ENCODE results near the gene ELF2.

ELF2 gene

GRCh38 chr4:139099366-139099982 lies 77.5 kb downstream of the ELF2 start (continued):
- TF ChIP-seq CTCF (tag by site-specific recombination; IDR thresholded peaks at IDR 0.05) = 0 out of 2 replicates have a peak, but pooled peaks have one; percentile 47
- TF ChIP-seq ZNF449 (tag by site-specific recombination; IDR thresholded peaks at IDR 0.05) = no peak
- TF ChIP-seq ZNF518A (tag by site-specific recombination; conservative IDR thresholded peaks at IDR 0.05; ENCODE audit: low read depth) = no peak
- no peak for TF ChIP-seq ZNF211 (tag by site-specific recombination; IDR thresholded peaks at IDR 0.05; ENCODE audit: low read depth)

GRCh38 chr4:139092271-139092670 lies 84.7 kb downstream of the ELF2 start:
- TF ChIP-seq PRDM4 (tag by site-specific recombination; IDR thresholded peaks at IDR 0.05) (no peak), ZNF214 (tag by site-specific recombination; IDR thresholded peaks at IDR 0.05; ENCODE audit: borderline replicate concordance) (no peak), WT1 (tag by site-specific recombination; IDR thresholded peaks at IDR 0.05) (no peak), KLF7 (tag by site-specific recombination; IDR thresholded peaks at IDR 0.05; ENCODE audit: borderline replicate concordance) (no peak), ZBTB49 (tag by site-specific recombination; IDR thresholded peaks at IDR 0.05; ENCODE audit: low read depth) (no peak), ZNF600 (tag by site-specific recombination; IDR thresholded peaks at IDR 0.05) (peak; percentile 66)
- POLR2A ChIA-PET = no interaction called here
- Histone ChIP-seq H3K4me3 (ENCODE audit: low read depth, low read length) (no peak overlapping the region), H3K4me1 (ENCODE audit: control insufficient read depth, insufficient read depth, low read length) (no peaks in the 10 kb centered on the region), H3K9me3 (ENCODE audit: control insufficient read depth, insufficient read depth, low read depth, low read length) (no peaks in the 10 kb centered on the region), H3K27ac (ENCODE audit: extremely low read depth, low read depth, low read length) (no peak overlapping the region), H3K36me3 (ENCODE audit: control insufficient read depth in 2 of 2, insufficient read depth in 1 of 2, low read length in 2 of 2) (no peaks in the 10 kb centered on the region; a peak in 1 of 3 replicates)
- CTCF ChIA-PET = no interaction called here
